Esophagus muscularis mucosa (tissue), 4 donors: ENCODE measurements around the gene STPG2. TPM values are rescaled to one million over a fixed set of nuclear protein-coding genes. Genes with fewer than 3 reads are reported as not detected.

ENCODE experiments used
- DNase-seq: peaks from one replicate; pipeline ENCODE4 v3.0.0-alpha.2; 2017; ENCODE audit errors: extremely low spot score
- H3K27ac ChIP-seq, 4 donors: fragments of 200-600 bp; sonication (generic); replicated peaks in 1 of 4; 1 replicate in 3 of 4; 2 replicates in 1 of 4; pipeline ENCODE4 v1.5.1; 2016 to 2019; ENCODE audit warnings: mild to moderate bottlenecking in 1 of 4
- H3K27me3 ChIP-seq, 4 donors: fragments of 200-600 bp; sonication (generic); one replicate each; pipeline versions ENCODE4 v1.5.1 to v1.6.0; 2016 to 2019
- H3K36me3 ChIP-seq, 4 donors: fragments of 200-600 bp; sonication (generic); one replicate each; pipeline ENCODE4 v1.5.1; 2016 to 2019
- H3K4me1 ChIP-seq, 4 donors: fragments of 200-600 bp; sonication (generic); one replicate each; pipeline ENCODE4 v1.5.1; 2016 to 2019
- H3K4me3 ChIP-seq, 4 donors: fragments of 200-600 bp; sonication (generic); 1 replicate in 2 of 4; 2 replicates in 2 of 4; pipeline ENCODE4 v1.5.1; 2016 to 2019; ENCODE audit warnings: mild to moderate bottlenecking in 4 of 4, moderate library complexity in 1 of 4
- H3K9me3 ChIP-seq, 4 donors: fragments of 200-600 bp; sonication (generic); 1 replicate in 3 of 4; 2 replicates in 1 of 4; pipeline ENCODE4 v1.5.1; 2016 to 2019
- EP300 ChIP-seq: sonication (generic); formaldehyde crosslinking; IDR thresholded peaks from one replicate; pipeline ENCODE4 v1.6.1; 2017; ENCODE audit warnings: antibody characterized with exemption
- POLR2A ChIP-seq: fragments of 450-650 bp; IDR thresholded peaks from one replicate; pipeline ENCODE4 v1.6.1; 2017; ENCODE audit warnings: antibody characterized with exemption, moderate library complexity, mild to moderate bottlenecking, low read depth
- POLR2AphosphoS5 ChIP-seq, 2 donors: sonication (generic); formaldehyde crosslinking; IDR thresholded peaks; one replicate each; pipeline ENCODE4 v1.6.1; 2017; ENCODE audit warnings: antibody characterized with exemption in 2 of 2
- WGBS: methylation state at CpG from one replicate; pipeline ENCODE4 v1.1.5; 2018; 5-methylcytosine and 5-hydroxymethylcytosine counted together
- intact Hi-C: fragments of 100-400 bp; cut with DNase I; formaldehyde crosslinking; loops from one replicate; pipeline ENCODE4 v1.15.1; 2023
- total RNA-seq, 4 donors: library from RNA; depleted of rRNA; stranded (reverse); fragments of >200 nt; gene quantifications; one replicate each; pipeline versions ENCODE4 v1.1.0 to v1.2.1, GENCODE V29; 2016
- TF ChIP-seq, protein P1 (sequence below), 3 experiments: fragments of 200-600 bp in 2 of 3; fragments of 450-650 bp in 1 of 3; sonication (generic) in 2 of 3; IDR thresholded peaks; one replicate each; pipeline ENCODE4 v1.5.1; 2017 to 2019; ENCODE audit warnings: antibody characterized with exemption in 3 of 3, mild to moderate bottlenecking in 2 of 3, moderate library complexity in 1 of 3

Gene STPG2
- total RNA-seq, 4 donors from 2014 or later: 0.17 to 0.26 TPM; not detected in 2

DNA sequence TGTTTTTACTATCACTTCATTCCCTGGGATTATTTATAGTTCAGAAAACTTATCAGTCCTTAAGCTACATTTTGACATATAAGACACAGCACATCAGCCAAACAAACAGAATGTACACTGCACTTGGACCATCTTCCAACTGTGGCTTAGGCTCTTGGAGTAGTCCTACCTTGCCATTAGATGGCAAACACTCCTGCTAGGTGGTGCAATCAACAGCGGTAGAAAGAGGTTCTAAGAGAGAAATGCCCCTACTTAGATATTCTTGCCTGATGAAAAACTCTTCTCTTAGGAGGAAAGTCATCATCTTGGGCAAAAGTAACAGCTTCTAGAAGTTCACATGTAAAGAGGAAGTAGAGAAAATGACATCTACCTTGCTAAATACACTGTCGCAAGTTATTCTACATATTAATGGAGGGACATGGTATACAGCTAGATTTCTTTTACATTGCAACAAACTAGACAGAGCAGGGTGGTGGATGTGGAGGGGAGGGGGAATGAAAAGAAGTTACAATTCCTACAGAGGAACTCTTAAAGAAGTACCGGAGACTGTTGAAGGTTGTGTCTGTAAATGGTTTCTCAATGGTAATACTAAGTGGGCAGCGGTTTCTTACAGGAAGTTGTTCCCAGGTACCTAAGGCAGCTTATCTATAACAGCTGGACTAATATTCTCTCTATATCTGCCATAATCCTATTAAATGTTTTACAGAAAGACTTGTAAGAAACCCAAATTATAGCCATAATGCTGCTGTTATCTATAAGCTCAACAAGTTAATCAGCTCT, 8.1 kb upstream of the STPG2 start:
- no peaks in the 10 kb centered on the region for H3K9me3 ChIP-seq
- WGBS: 58% methylated on average over 4 of the region's 4 CpGs

DNA sequence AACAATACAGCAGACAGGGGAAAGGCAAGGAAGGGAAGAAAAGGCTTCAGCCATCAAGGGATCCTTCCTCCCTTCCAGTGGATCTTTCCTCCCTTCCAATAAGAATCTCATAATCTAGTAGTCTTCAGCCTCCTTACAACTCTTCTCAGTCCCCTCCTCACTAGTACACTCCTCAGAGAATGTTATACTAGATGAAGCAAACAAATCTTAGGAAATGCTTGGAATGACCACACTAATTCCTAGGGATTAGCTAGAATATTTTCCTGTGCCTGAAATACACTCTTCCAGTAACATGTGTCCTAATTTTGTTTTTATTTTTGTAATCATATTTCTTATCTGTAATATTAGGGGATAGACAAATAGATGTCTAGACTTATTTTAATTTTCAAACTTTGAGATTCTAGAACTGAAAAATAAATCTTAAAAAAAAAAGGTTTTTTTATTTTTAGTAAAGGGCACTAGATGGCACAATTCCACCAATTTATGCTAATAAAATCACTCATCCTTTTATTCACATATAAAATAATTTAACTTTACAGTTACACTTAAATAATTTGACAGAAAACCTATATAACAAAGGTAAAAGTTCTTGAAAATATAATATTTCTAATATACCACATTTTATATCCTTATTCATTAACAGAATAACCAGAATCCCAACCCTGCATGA, 7.0 kb upstream of the STPG2 start:
- H3K9me3 ChIP-seq: no peaks in the 10 kb centered on the region
- intact Hi-C loops: no loop called here

More for the DNA sequence above, 8.1 kb upstream of the STPG2 start:
- Histone ChIP-seq H3K4me3 (no peak overlapping the region), H3K27ac (no peak overlapping the region), H3K36me3 (no peaks in the 10 kb centered on the region), H3K4me1 (no peaks in the 10 kb centered on the region), H3K27me3 (no peaks in the 10 kb centered on the region)
- TF ChIP-seq, protein P1, sequence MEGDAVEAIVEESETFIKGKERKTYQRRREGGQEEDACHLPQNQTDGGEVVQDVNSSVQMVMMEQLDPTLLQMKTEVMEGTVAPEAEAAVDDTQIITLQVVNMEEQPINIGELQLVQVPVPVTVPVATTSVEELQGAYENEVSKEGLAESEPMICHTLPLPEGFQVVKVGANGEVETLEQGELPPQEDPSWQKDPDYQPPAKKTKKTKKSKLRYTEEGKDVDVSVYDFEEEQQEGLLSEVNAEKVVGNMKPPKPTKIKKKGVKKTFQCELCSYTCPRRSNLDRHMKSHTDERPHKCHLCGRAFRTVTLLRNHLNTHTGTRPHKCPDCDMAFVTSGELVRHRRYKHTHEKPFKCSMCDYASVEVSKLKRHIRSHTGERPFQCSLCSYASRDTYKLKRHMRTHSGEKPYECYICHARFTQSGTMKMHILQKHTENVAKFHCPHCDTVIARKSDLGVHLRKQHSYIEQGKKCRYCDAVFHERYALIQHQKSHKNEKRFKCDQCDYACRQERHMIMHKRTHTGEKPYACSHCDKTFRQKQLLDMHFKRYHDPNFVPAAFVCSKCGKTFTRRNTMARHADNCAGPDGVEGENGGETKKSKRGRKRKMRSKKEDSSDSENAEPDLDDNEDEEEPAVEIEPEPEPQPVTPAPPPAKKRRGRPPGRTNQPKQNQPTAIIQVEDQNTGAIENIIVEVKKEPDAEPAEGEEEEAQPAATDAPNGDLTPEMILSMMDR (IDR thresholded peaks at IDR 0.05): no peak
- no peak for TF ChIP-seq POLR2A
- no peak for TF ChIP-seq POLR2AphosphoS5 (IDR thresholded peaks at IDR 0.05)
- TF ChIP-seq EP300: no peak
- no peak for DNase-seq
- intact Hi-C loops: no loop called here

DNA sequence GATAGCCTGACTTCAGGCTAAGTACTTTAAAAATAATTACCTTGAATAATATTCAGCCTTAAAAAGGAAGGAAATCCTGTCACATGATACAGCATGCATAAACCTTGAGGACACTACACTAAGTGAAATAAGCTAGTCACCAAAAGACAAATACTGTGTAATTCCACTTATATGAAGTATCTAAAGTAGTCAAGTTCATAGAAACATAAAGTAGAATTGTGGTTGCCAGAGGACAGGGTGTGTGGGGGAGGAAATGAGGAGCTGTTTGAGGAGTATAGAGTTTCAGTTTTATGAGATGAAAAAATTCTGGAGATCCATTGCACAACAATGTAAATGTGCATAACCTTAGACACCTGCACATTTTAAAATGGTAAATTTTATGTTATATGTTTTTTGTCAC, 5.6 kb upstream of the STPG2 start:
- Histone ChIP-seq H3K27me3 (peaks cover 0 to 7% (median 0%) of the 10 kb centered on the region in 4 donors), H3K4me3 (no peak overlapping the region), H3K9me3 (no peaks in the 10 kb centered on the region), H3K36me3 (no peaks in the 10 kb centered on the region), H3K4me1 (peaks cover 0 to 3% (median under 1%) of the 10 kb centered on the region in 4 donors), H3K27ac (no peak overlapping the region)
- TF ChIP-seq, protein P1 (IDR thresholded peaks at IDR 0.05): no peak
- no peak for TF ChIP-seq EP300
- TF ChIP-seq POLR2AphosphoS5 (IDR thresholded peaks at IDR 0.05): no peak
- no peak for TF ChIP-seq POLR2A
- no peak for DNase-seq
- intact Hi-C loops: no loop called here

More for the DNA sequence above, 7.0 kb upstream of the STPG2 start:
- H3K4me3 ChIP-seq: no peak overlapping the region
- no peak overlapping the region for H3K27ac ChIP-seq
- TF ChIP-seq, protein P1 (IDR thresholded peaks at IDR 0.05): no peak
- TF ChIP-seq POLR2AphosphoS5 (IDR thresholded peaks at IDR 0.05) (no peak), EP300 (no peak), POLR2A (no peak)
- H3K27me3 ChIP-seq: peaks cover 0 to 5% (median 0%) of the 10 kb centered on the region in 4 donors
- DNase-seq: no peak
- H3K36me3 ChIP-seq: no peaks in the 10 kb centered on the region
- H3K4me1 ChIP-seq: no peaks in the 10 kb centered on the region

DNA sequence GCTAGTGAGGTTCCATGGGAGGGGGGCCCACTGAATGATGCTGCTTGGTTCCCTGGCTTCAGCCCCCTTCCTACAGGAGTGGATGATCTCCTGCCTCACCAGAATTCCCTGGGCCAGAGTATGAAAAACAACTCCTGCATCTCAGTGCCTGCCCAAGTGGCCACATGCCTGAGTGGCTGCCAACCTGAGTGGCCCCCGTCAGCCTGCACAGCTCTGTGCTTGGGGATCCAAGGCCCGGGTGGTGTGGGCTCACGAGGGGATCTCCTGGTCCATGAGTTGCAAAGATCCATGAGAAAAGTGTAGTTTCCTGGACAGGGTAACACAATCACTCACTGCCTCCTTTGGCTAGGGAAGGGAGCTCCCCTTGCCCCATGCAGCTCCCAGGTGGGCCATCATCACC, 17.1 kb downstream of the STPG2 start:
- Histone ChIP-seq H3K9me3 (no peaks in the 10 kb centered on the region), H3K27ac (no peak overlapping the region), H3K27me3 (no peaks in the 10 kb centered on the region), H3K4me3 (no peak overlapping the region), H3K4me1 (no peaks in the 10 kb centered on the region), H3K36me3 (no peaks in the 10 kb centered on the region)
- WGBS: no CpG with 5 or more reads among the region's 3 CpGs
- intact Hi-C loops: no loop called here
- no peak for DNase-seq
- TF ChIP-seq, protein P1 (IDR thresholded peaks at IDR 0.05): no peak
- TF ChIP-seq POLR2A (no peak), POLR2AphosphoS5 (IDR thresholded peaks at IDR 0.05) (no peak), EP300 (no peak)
